ENCODE measurements around the gene MED8.
"Not testable (repeated sequence)": the region's sequence is repeated elsewhere in the genome, so short reads cannot be mapped to it uniquely, and the experiment has no call there.

The MED8 gene

GRCh38 chr1:43421396-43421795 lies 31.8 kb upstream of the MED8 start:
- no peak for DNase-seq

- no peak for DNase-seq
Observed at GRCh38 chr1:43420874-43421273, 31.3 kb upstream of the MED8 start.

- no peak for DNase-seq
Observed at GRCh38 chr1:43419627-43420425, 30.2 kb upstream of the MED8 start.

GRCh38 chr1:43418858-43419257 lies 29.3 kb upstream of the MED8 start:
- no peak for DNase-seq

- no peak for DNase-seq
Observed at GRCh38 chr1:43415901-43416300, 26.3 kb upstream of the MED8 start.

- no peak for DNase-seq
Observed at GRCh38 chr1:43414634-43415223, 25.1 kb upstream of the MED8 start.

GRCh38 chr1:43413426-43413825 lies 23.8 kb upstream of the MED8 start:
- not testable (repeated sequence) for DNase-seq

- DNase-seq = no peak
Observed at GRCh38 chr1:43410571-43410970, 21.0 kb upstream of the MED8 start.

GRCh38 chr1:43405876-43406234 lies 16.3 kb upstream of the MED8 start:
- DNase-seq = no peak

- DNase-seq = no peak
Observed at GRCh38 chr1:43405219-43405875, 15.7 kb upstream of the MED8 start.

- DNase-seq = no peak
Observed at GRCh38 chr1:43404353-43404752, 14.8 kb upstream of the MED8 start.

- DNase-seq = no peak
Observed at GRCh38 chr1:43402089-43402865, 12.7 kb upstream of the MED8 start.

- DNase-seq = not testable (repeated sequence)
Observed at GRCh38 chr1:43400441-43400840, 10.8 kb upstream of the MED8 start.

- no peak for DNase-seq
Observed at GRCh38 chr1:43398227-43398626, 8.6 kb upstream of the MED8 start.

GRCh38 chr1:43396059-43396458 lies 6.5 kb upstream of the MED8 start:
- no peak for DNase-seq

GRCh38 chr1:43395523-43395922 lies 5.9 kb upstream of the MED8 start:
- DNase-seq = no peak

GRCh38 chr1:43392702-43393101 lies 3.1 kb upstream of the MED8 start:
- no peak for DNase-seq

- DNase-seq = no peak
Observed at GRCh38 chr1:43388613-43389012, 987 bp downstream of the MED8 start.

- no peak for DNase-seq
Observed at GRCh38 chr1:43387976-43388599, 1.5 kb downstream of the MED8 start.

- no peak for DNase-seq
Observed at GRCh38 chr1:43386676-43387075, 2.9 kb downstream of the MED8 start.

- no peak for DNase-seq
Observed at GRCh38 chr1:43383449-43383848, 6.2 kb downstream of the MED8 start.

- DNase-seq = no peak
Observed at GRCh38 chr1:43382027-43382779, 7.4 kb downstream of the MED8 start.
